Vagina (tissue), 2 donors: ENCODE measurements around the gene GPD2. TPM values are rescaled to one million over a fixed set of nuclear protein-coding genes. Genes with fewer than 3 reads are reported as not detected.

Experiments
- DNase-seq, 2 donors: peaks; one replicate each; pipeline ENCODE4 v3.0.0-alpha.2; 2017; ENCODE audit errors: extremely low spot score in 2 of 2
- H3K27ac ChIP-seq: fragments of 200-600 bp; sonication (generic); one replicate; pipeline ENCODE4 v1.5.1; 2019
- H3K27me3 ChIP-seq: fragments of 200-600 bp; sonication (generic); one replicate; pipeline ENCODE4 v1.5.1; 2019
- H3K36me3 ChIP-seq, 2 donors: fragments of 200-600 bp; sonication (generic); one replicate each; pipeline ENCODE4 v1.5.1; 2017 to 2019
- H3K4me1 ChIP-seq: fragments of 200-600 bp; sonication (generic); one replicate; pipeline ENCODE4 v1.5.1; 2019
- H3K4me3 ChIP-seq, 2 donors: fragments of 200-600 bp; sonication (generic); 1 replicate in 1 of 2; 2 replicates in 1 of 2; pipeline ENCODE4 v1.5.1; 2016 to 2019
- H3K9me3 ChIP-seq: fragments of 200-600 bp; sonication (generic); one replicate; pipeline ENCODE4 v1.5.1; 2019
- CTCF ChIP-seq, 3 experiments: fragments of 450-650 bp in 2 of 3; fragments of 200-600 bp in 1 of 3; sonication (generic) in 1 of 3; IDR thresholded peaks; one replicate each; pipeline ENCODE4 v1.5.1; 2017 to 2019; ENCODE audit warnings: antibody characterized with exemption in 3 of 3, mild to moderate bottlenecking in 2 of 3, moderate library complexity in 2 of 3
- POLR2A ChIP-seq, 2 donors: fragments of 450-650 bp; IDR thresholded peaks; one replicate each; pipeline ENCODE4 v1.6.1; 2017; ENCODE audit warnings: antibody characterized with exemption in 2 of 2, mild to moderate bottlenecking in 2 of 2, moderate library complexity in 2 of 2
- POLR2AphosphoS5 ChIP-seq, 2 donors: sonication (generic); formaldehyde crosslinking; IDR thresholded peaks; one replicate each; pipeline ENCODE4 v1.9.0; 2017; ENCODE audit warnings: antibody characterized with exemption in 2 of 2, mild to moderate bottlenecking in 2 of 2, low read depth in 1 of 2; ENCODE audit not compliant: insufficient read depth in 1 of 2
- intact Hi-C: fragments of 100-400 bp; cut with DNase I; formaldehyde crosslinking; loops from one replicate; pipeline ENCODE4 v1.15.1; 2023
- total RNA-seq: library from RNA; depleted of rRNA; stranded (reverse); fragments of >200 nt; gene quantifications from one replicate; pipeline ENCODE4 v1.2.3, GENCODE V29; 2016

The GPD2 gene
- total RNA-seq, 1 donor from 2014 or later = 30.4 TPM

- no peak overlapping the region for H3K27ac ChIP-seq
- no peaks in the 10 kb centered on the region for H3K4me1 ChIP-seq
- no peak for DNase-seq
- intact Hi-C loops = no loop called here
- no peak overlapping the region for H3K4me3 ChIP-seq
- H3K9me3 ChIP-seq = no peaks in the 10 kb centered on the region
- H3K27me3 ChIP-seq = no peaks in the 10 kb centered on the region
- TF ChIP-seq CTCF (IDR thresholded peaks at IDR 0.05) = no peak
- no peak for TF ChIP-seq POLR2A (IDR thresholded peaks at IDR 0.05)
- TF ChIP-seq POLR2AphosphoS5 (IDR thresholded peaks at IDR 0.05; ENCODE audit: insufficient read depth in 1 of 2, low read depth in 1 of 2) = no peak
- H3K36me3 ChIP-seq = no peaks in the 10 kb centered on the region
Observed at GRCh38 chr2:156405586-156405985, 30.6 kb upstream of the GPD2 start.

GRCh38 chr2:156411835-156412234 lies 24.3 kb upstream of the GPD2 start:
- intact Hi-C loops = no loop called here
- H3K36me3 ChIP-seq = no peaks in the 10 kb centered on the region
- no peaks in the 10 kb centered on the region for H3K4me1 ChIP-seq
- no peak overlapping the region for H3K4me3 ChIP-seq
- TF ChIP-seq POLR2AphosphoS5 (IDR thresholded peaks at IDR 0.05; ENCODE audit: insufficient read depth in 1 of 2, low read depth in 1 of 2) = no peak
- TF ChIP-seq POLR2A (IDR thresholded peaks at IDR 0.05) = no peak
- TF ChIP-seq CTCF (IDR thresholded peaks at IDR 0.05) = no peak
- H3K9me3 ChIP-seq = no peaks in the 10 kb centered on the region
- DNase-seq = no peak
- H3K27me3 ChIP-seq = no peaks in the 10 kb centered on the region
- H3K27ac ChIP-seq = no peak overlapping the region

GRCh38 chr2:156421851-156422250 lies 14.3 kb upstream of the GPD2 start:
- H3K4me1 ChIP-seq = no peaks in the 10 kb centered on the region
- H3K4me3 ChIP-seq = no peak overlapping the region
- intact Hi-C loops = no loop called here

GRCh38 chr2:156423674-156424282 lies 12.4 kb upstream of the GPD2 start:
- TF ChIP-seq POLR2A (IDR thresholded peaks at IDR 0.05) (no peak), POLR2AphosphoS5 (IDR thresholded peaks at IDR 0.05; ENCODE audit: insufficient read depth in 1 of 2, low read depth in 1 of 2) (no peak), CTCF (IDR thresholded peaks at IDR 0.05) (no peak)
- intact Hi-C loops = no loop called here
- Histone ChIP-seq H3K27me3 (no peaks in the 10 kb centered on the region), H3K27ac (no peak overlapping the region), H3K4me3 (no peak overlapping the region), H3K36me3 (no peaks in the 10 kb centered on the region), H3K9me3 (no peaks in the 10 kb centered on the region), H3K4me1 (no peaks in the 10 kb centered on the region)
- no peak for DNase-seq

More at GRCh38 chr2:156421851-156422250, 14.3 kb upstream of the GPD2 start:
- H3K27me3 ChIP-seq = no peaks in the 10 kb centered on the region
- TF ChIP-seq CTCF (IDR thresholded peaks at IDR 0.05) (no peak), POLR2AphosphoS5 (IDR thresholded peaks at IDR 0.05; ENCODE audit: insufficient read depth in 1 of 2, low read depth in 1 of 2) (no peak), POLR2A (IDR thresholded peaks at IDR 0.05) (no peak)
- H3K9me3 ChIP-seq = no peaks in the 10 kb centered on the region
- no peak for DNase-seq
- no peak overlapping the region for H3K27ac ChIP-seq
- no peaks in the 10 kb centered on the region for H3K36me3 ChIP-seq

GRCh38 chr2:156427074-156427473 lies 9.1 kb upstream of the GPD2 start:
- Histone ChIP-seq H3K4me3 (no peak overlapping the region), H3K27me3 (no peaks in the 10 kb centered on the region), H3K9me3 (no peaks in the 10 kb centered on the region), H3K36me3 (no peaks in the 10 kb centered on the region), H3K27ac (no peak overlapping the region), H3K4me1 (peaks cover 14% of the 10 kb centered on the region)
- intact Hi-C loops = no loop called here
- TF ChIP-seq POLR2A (IDR thresholded peaks at IDR 0.05) (no peak), POLR2AphosphoS5 (IDR thresholded peaks at IDR 0.05; ENCODE audit: insufficient read depth in 1 of 2, low read depth in 1 of 2) (no peak), CTCF (IDR thresholded peaks at IDR 0.05) (no peak)
- DNase-seq = no peak
